OCI-LY7 (cell line): ENCODE data around the gene SUMF1. TPM values are rescaled to one million over a fixed set of nuclear protein-coding genes. Genes with fewer than 3 reads are reported as not detected.

Experiments used
- BruUV-seq: library from RNA; stranded (reverse); fragments of 400-500 nt; replicated peaks from 2 replicates; lab custom pipeline; 2021; lab: Mats Ljungman, UMichigan
- CTCF ChIA-PET: fragments of 300-600 bp; sonication (Branson Sonifier 250); formaldehyde crosslinking; loops from one replicate; lab custom pipeline; 2022; ENCODE audit warnings: antibody characterized with exemption; ENCODE audit not compliant: unreplicated experiment; lab: Charles Lee
- POLR2A ChIA-PET: fragments of 300-600 bp; sonication (Branson Sonifier 250); formaldehyde crosslinking; loops from one replicate; lab custom pipeline; 2022; ENCODE audit warnings: antibody characterized with exemption; lab: Charles Lee
- DNase-seq: peaks from one replicate; pipeline ENCODE4 v3.0.0-alpha.2; 2015; ENCODE audit warnings: low spot score
- H2AFZ ChIP-seq: fragments of 200-600 bp; sonication (generic), shearing (Covaris generic); 2 replicates; pipeline ENCODE4 v1.6.1; 2014; ENCODE audit warnings: mild to moderate bottlenecking, antibody characterized with exemption, low read length, moderate library complexity
- H3K27ac ChIP-seq: fragments of 200-600 bp; sonication (generic); 2 replicates; pipeline ENCODE4 v1.5.1; 2014; ENCODE audit warnings: mixed run types, low read depth, mild to moderate bottlenecking, moderate library complexity, low read length, inconsistent platforms; ENCODE audit not compliant: poor library complexity, severe bottlenecking
- H3K36me3 ChIP-seq: fragments of 200-600 bp; sonication (generic); 2 replicates; pipeline ENCODE4 v1.6.1; 2014; ENCODE audit warnings: mild to moderate bottlenecking, antibody characterized with exemption, low read length, moderate library complexity, mixed read lengths; ENCODE audit not compliant: insufficient read depth
- H3K4me1 ChIP-seq: fragments of 200-600 bp; sonication (generic); 2 replicates; pipeline ENCODE4 v1.5.1; 2014; ENCODE audit warnings: mild to moderate bottlenecking, low read length; ENCODE audit not compliant: insufficient read depth, poor library complexity, severe bottlenecking
- H3K4me2 ChIP-seq: fragments of 200-600 bp; sonication (generic); 2 replicates; pipeline ENCODE4 v1.6.1; 2014; ENCODE audit warnings: mild to moderate bottlenecking, low read length
- H3K4me3 ChIP-seq: fragments of 200-600 bp; sonication (generic); 2 replicates; pipeline ENCODE4 v1.5.1; 2014; ENCODE audit warnings: mild to moderate bottlenecking, low read depth, low read length; ENCODE audit not compliant: poor library complexity, severe bottlenecking
- H3K79me2 ChIP-seq: fragments of 200-600 bp; sonication (generic); 2 replicates; pipeline ENCODE4 v1.6.1; 2016; ENCODE audit warnings: low read depth, mild to moderate bottlenecking, low read length, moderate library complexity, mixed read lengths; ENCODE audit not compliant: insufficient read depth
- H3K9me2 ChIP-seq: fragments of 200-600 bp; sonication (generic); 2 replicates; pipeline ENCODE4 v1.6.1; 2016; ENCODE audit warnings: mild to moderate bottlenecking, low read length, mixed read lengths; ENCODE audit not compliant: insufficient read depth
- H3K9me3 ChIP-seq: fragments of 200-600 bp; sonication (generic); 2 replicates; pipeline ENCODE4 v1.6.1; 2014; ENCODE audit warnings: mild to moderate bottlenecking, mixed run types, low read length, mixed read lengths
- H4K20me1 ChIP-seq: fragments of 200-600 bp; sonication (generic); 2 replicates; pipeline ENCODE4 v1.6.1; 2014; ENCODE audit warnings: mild to moderate bottlenecking, antibody characterized with exemption, low read length, moderate library complexity, mixed read lengths; ENCODE audit not compliant: insufficient read depth
- CTCF ChIP-seq: fragments of 200-600 bp; sonication (generic); conservative IDR thresholded peaks from 2 replicates; pipeline ENCODE4 v1.5.1; 2014; ENCODE audit warnings: mild to moderate bottlenecking, antibody characterized with exemption, low read length, moderate library complexity, mixed read lengths
- EZH2phosphoT487 ChIP-seq: fragments of 200-600 bp; sonication (generic); IDR thresholded peaks from 2 replicates; pipeline ENCODE4 v1.6.1; 2018; ENCODE audit warnings: low read depth, borderline replicate concordance, mild to moderate bottlenecking, mixed run types, antibody characterized with exemption, low read length, moderate library complexity, mixed read lengths
- intact Hi-C: fragments of 100-400 bp; cut with micrococcal nuclease; formaldehyde crosslinking; loops from one replicate; pipeline ENCODE4 v1.10.0; 2022; ENCODE audit not compliant: unreplicated experiment
- total RNA-seq, 2 experiments: library from RNA; depleted of rRNA in 1 of 2; stranded (reverse); fragments of >200 nt in 1 of 2; shearing (Covaris generic) in 1 of 2; gene quantifications; 2 replicates each; pipeline ENCODE4 v1.2.3, GENCODE V29; 2014 to 2022

Gene SUMF1
- total RNA-seq, 2 experiments from 2014 or later = 9.1 to 11.9 TPM

GRCh38 chr3:4397466-4397865 lies 69.6 kb downstream of the SUMF1 start:
- no TSS peak for BruUV-seq
- ChIA-PET CTCF (no interaction called here), POLR2A (interaction anchor here (0.7 to 1.1 kb wide), 4 partner anchors 17 to 182 kb away, joined by 3 to 6 read pairs (median 3); no protein-coding TSS in a partner anchor)
- Histone ChIP-seq H2AFZ (no peak overlapping the region), H3K4me3 (no peak overlapping the region), H3K4me1 (no peaks in the 10 kb centered on the region), H3K4me2 (no peak overlapping the region), H3K79me2 (no peaks in the 10 kb centered on the region), H3K27ac (no peak overlapping the region), H3K36me3 (no peaks in the 10 kb centered on the region), H4K20me1 (no peaks in the 10 kb centered on the region), H3K9me3 (no peaks in the 10 kb centered on the region), H3K9me2 (no peaks in the 10 kb centered on the region)
- no peak for DNase-seq
- intact Hi-C loops = no loop called here
- TF ChIP-seq EZH2phosphoT487 = no peak
- TF ChIP-seq CTCF = no peak

GRCh38 chr3:4396542-4396941 lies 70.5 kb downstream of the SUMF1 start:
- no peaks in the 10 kb centered on the region for H4K20me1 ChIP-seq
- no peaks in the 10 kb centered on the region for H3K36me3 ChIP-seq
- no peak overlapping the region for H3K4me3 ChIP-seq
- ChIA-PET POLR2A (interaction anchor here (1.1 kb wide), 1 partner anchor 18 kb away, joined by 6 read pairs; no protein-coding TSS in a partner anchor), CTCF (no interaction called here)
- TF ChIP-seq EZH2phosphoT487 (no peak), CTCF (no peak)
- no peaks in the 10 kb centered on the region for H3K79me2 ChIP-seq
- H3K9me2 ChIP-seq = no peaks in the 10 kb centered on the region
- H3K9me3 ChIP-seq = no peaks in the 10 kb centered on the region
- no peak overlapping the region for H3K4me2 ChIP-seq
- no peak for DNase-seq
- no peak overlapping the region for H3K27ac ChIP-seq
- no peaks in the 10 kb centered on the region for H3K4me1 ChIP-seq
- intact Hi-C loops = no loop called here
- H2AFZ ChIP-seq = no peak overlapping the region
- no TSS peak for BruUV-seq

- CTCF ChIA-PET = no interaction called here
- no TSS peak for BruUV-seq
These were observed 71.1 kb downstream of the SUMF1 start for GRCh38 chr3:4396006-4396405.

More at GRCh38 chr3:4396006-4396405, 71.1 kb downstream of the SUMF1 start:
- Histone ChIP-seq H3K79me2 (no peaks in the 10 kb centered on the region), H2AFZ (no peak overlapping the region), H4K20me1 (no peaks in the 10 kb centered on the region), H3K9me2 (no peaks in the 10 kb centered on the region), H3K4me2 (no peak overlapping the region), H3K4me1 (no peaks in the 10 kb centered on the region), H3K4me3 (no peak overlapping the region), H3K9me3 (no peaks in the 10 kb centered on the region), H3K27ac (no peak overlapping the region), H3K36me3 (no peaks in the 10 kb centered on the region)
- TF ChIP-seq EZH2phosphoT487 (no peak), CTCF (no peak)
- POLR2A ChIA-PET = no interaction called here
- DNase-seq = no peak
- intact Hi-C loops = no loop called here
